Left ventricle myocardium inferior (tissue), 1 donor: ENCODE results near the gene EFNA5. TPM values are rescaled to one million over a fixed set of nuclear protein-coding genes. Genes with fewer than 3 reads are reported as not detected.

Experiments
- DNase-seq: peaks from one replicate; pipeline ENCODE4 v3.0.0-alpha.2; 2020
- H3K27ac ChIP-seq: fragments of 200-600 bp; replicated peaks from 2 replicates; pipeline ENCODE4 v1.8.0; 2021
- H3K27me3 ChIP-seq: fragments of 200-600 bp; 2 replicates; pipeline ENCODE4 v1.8.0; 2021; ENCODE audit warnings: low read depth
- H3K36me3 ChIP-seq: fragments of 200-600 bp; 2 replicates; pipeline ENCODE4 v1.8.0; 2021
- H3K4me1 ChIP-seq: fragments of 200-600 bp; 2 replicates; pipeline ENCODE4 v1.8.0; 2021
- H3K4me3 ChIP-seq: fragments of 200-600 bp; 2 replicates; pipeline ENCODE4 v1.8.0; 2021; ENCODE audit warnings: mild to moderate bottlenecking, moderate library complexity
- H3K9me3 ChIP-seq: fragments of 200-600 bp; replicated peaks from 2 replicates; pipeline ENCODE4 v1.8.0; 2021
- CTCF ChIP-seq: fragments of 200-600 bp; IDR thresholded peaks from 2 replicates; pipeline ENCODE4 v1.8.0; 2021; ENCODE audit warnings: antibody characterized with exemption, mild to moderate bottlenecking, borderline replicate concordance
- intact Hi-C: fragments of 100-400 bp; cut with micrococcal nuclease; formaldehyde crosslinking; loops from one replicate; pipeline ENCODE4 v1.11.0; 2022
- total RNA-seq: library from RNA; stranded (reverse); fragmentation: NEBNext Ultra II Directional; extraction: Animal tissue kit (Norgen Biotek cat#: 25700); gene quantifications from one replicate; pipeline ENCODE4 v1.2.1, GENCODE V29; 2021
- donor health status: DM: no; HTN: yes; CAD: no; lungs with severe emphysema.

The EFNA5 gene
- total RNA-seq, 1 donor from 2014 or later = 28.2 TPM

- DNase-seq = no peak
- Histone ChIP-seq H3K9me3 (no peaks in the 10 kb centered on the region), H3K36me3 (no peaks in the 10 kb centered on the region), H3K4me1 (no peaks in the 10 kb centered on the region), H3K4me3 (no peak overlapping the region), H3K27me3 (peaks cover 11% of the 10 kb centered on the region), H3K27ac (no peak overlapping the region)
- TF ChIP-seq CTCF = no peak
- intact Hi-C loops = no loop called here
Observed at GRCh38 chr5:107680099-107680498, 9.4 kb upstream of the EFNA5 start.

GRCh38 chr5:107676702-107677101 is 6.0 kb upstream of the EFNA5 start:
- Histone ChIP-seq H3K4me3 (no peak overlapping the region), H3K9me3 (no peaks in the 10 kb centered on the region), H3K4me1 (peaks cover 17% of the 10 kb centered on the region), H3K27me3 (peaks cover 28% of the 10 kb centered on the region), H3K27ac (no peak overlapping the region), H3K36me3 (no peaks in the 10 kb centered on the region)
- DNase-seq = no peak
- intact Hi-C loops = no loop called here
- TF ChIP-seq CTCF = no peak

- Histone ChIP-seq H3K27me3 (peaks cover 43% of the 10 kb centered on the region), H3K4me3 (no peak overlapping the region), H3K27ac (no peak overlapping the region), H3K9me3 (no peaks in the 10 kb centered on the region), H3K36me3 (no peaks in the 10 kb centered on the region), H3K4me1 (peaks cover 32% of the 10 kb centered on the region)
- intact Hi-C loops = no loop called here
- no peak for DNase-seq
- no peak for TF ChIP-seq CTCF
Observed at GRCh38 chr5:107675201-107675600, 4.5 kb upstream of the EFNA5 start.

GRCh38 chr5:107674655-107675054 is 3.9 kb upstream of the EFNA5 start:
- intact Hi-C loops = no loop called here
- Histone ChIP-seq H3K4me3 (no peak overlapping the region), H3K4me1 (peaks cover 38% of the 10 kb centered on the region), H3K9me3 (no peaks in the 10 kb centered on the region), H3K27ac (no peak overlapping the region), H3K27me3 (peaks cover 48% of the 10 kb centered on the region), H3K36me3 (no peaks in the 10 kb centered on the region)
- no peak for TF ChIP-seq CTCF
- no peak for DNase-seq

GRCh38 chr5:107673368-107674136 is 2.8 kb upstream of the EFNA5 start:
- DNase-seq = peak; percentile 80
- H3K27me3 ChIP-seq = peaks cover 59% of the 10 kb centered on the region
- H3K27ac ChIP-seq = peak overlapping the region; percentile 92
- no peaks in the 10 kb centered on the region for H3K36me3 ChIP-seq
- peak overlapping the region; percentile 77 for H3K4me3 ChIP-seq
- H3K4me1 ChIP-seq = peaks cover 48% of the 10 kb centered on the region
- intact Hi-C loops = no loop called here
- H3K9me3 ChIP-seq = no peaks in the 10 kb centered on the region
- TF ChIP-seq CTCF = peak; percentile 98
